ENCODE results near the gene NRTN. TPM values are rescaled to one million over a fixed set of nuclear protein-coding genes. Genes with fewer than 3 reads are reported as not detected.

The NRTN gene
- total RNA-seq, 1 donor from 2014 or later: 5.4 TPM

DNA sequence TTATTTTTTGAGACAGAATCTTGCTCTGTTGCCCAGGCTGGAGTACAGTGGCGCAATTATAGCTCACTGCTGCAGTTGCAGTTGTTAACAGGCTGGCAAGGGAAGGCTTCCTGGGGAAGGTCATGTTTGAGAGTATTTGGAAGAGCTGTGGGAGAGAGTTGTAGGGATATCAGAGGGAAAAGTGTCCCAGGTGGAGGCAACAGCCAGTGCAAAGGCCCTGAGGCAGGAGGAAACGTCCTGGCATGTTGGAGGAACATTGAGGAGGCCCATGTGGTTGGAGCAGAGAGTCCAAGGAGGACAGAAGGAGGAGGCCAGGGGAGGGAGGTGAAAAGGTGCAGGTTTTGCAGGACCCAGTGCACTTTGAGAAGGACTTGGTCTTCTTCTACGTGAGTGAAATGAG lies 11.7 kb upstream of the NRTN start:
- DNase-seq (ENCODE audit: extremely low spot score, unreplicated experiment): no peak
- TF ChIP-seq, protein P1, sequence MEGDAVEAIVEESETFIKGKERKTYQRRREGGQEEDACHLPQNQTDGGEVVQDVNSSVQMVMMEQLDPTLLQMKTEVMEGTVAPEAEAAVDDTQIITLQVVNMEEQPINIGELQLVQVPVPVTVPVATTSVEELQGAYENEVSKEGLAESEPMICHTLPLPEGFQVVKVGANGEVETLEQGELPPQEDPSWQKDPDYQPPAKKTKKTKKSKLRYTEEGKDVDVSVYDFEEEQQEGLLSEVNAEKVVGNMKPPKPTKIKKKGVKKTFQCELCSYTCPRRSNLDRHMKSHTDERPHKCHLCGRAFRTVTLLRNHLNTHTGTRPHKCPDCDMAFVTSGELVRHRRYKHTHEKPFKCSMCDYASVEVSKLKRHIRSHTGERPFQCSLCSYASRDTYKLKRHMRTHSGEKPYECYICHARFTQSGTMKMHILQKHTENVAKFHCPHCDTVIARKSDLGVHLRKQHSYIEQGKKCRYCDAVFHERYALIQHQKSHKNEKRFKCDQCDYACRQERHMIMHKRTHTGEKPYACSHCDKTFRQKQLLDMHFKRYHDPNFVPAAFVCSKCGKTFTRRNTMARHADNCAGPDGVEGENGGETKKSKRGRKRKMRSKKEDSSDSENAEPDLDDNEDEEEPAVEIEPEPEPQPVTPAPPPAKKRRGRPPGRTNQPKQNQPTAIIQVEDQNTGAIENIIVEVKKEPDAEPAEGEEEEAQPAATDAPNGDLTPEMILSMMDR (conservative IDR thresholded peaks at IDR 0.05): no peak
- H3K27me3 Mint-ChIP-seq: no peaks in the 10 kb centered on the region
- peaks cover 5% of the 10 kb centered on the region for H3K9me3 Mint-ChIP-seq
- peaks cover 11% of the 10 kb centered on the region for H3K36me3 Mint-ChIP-seq
- H3K4me1 Mint-ChIP-seq (ENCODE audit: unreplicated experiment): peaks cover 10% of the 10 kb centered on the region
- H3K27ac Mint-ChIP-seq: no peak overlapping the region
- no peak overlapping the region for H3K4me3 Mint-ChIP-seq

DNA sequence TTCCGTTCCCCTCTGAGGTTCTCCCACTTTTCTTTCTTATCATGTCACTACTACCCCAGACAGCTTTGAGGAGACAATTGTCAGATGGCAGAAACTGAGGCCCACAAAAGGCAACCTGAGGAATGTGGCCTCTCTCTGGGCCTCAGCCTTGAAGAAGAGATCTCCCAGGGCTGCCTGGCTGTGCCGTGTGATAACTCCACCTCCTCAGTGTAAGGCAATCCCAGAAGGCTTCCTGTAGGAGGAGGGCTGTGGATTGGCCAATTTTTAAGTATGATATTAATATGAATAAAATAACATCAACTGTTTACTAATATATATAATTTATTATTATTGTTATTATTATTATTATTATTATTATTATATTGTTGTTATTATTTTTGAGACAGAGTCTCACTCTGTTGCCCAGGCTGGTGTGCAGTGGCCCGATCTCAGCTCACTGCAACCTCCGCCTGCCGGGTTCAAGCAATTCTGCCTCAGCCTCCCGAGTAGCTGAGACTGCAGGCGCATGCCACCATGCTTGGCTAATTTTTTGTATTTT lies 9.4 kb upstream of the NRTN start:
- peaks cover 6% of the 10 kb centered on the region for H3K4me1 Mint-ChIP-seq (ENCODE audit: unreplicated experiment)
- TF ChIP-seq, protein P1 (conservative IDR thresholded peaks at IDR 0.05): no peak
- peaks cover 7% of the 10 kb centered on the region for H3K36me3 Mint-ChIP-seq
- no peak for DNase-seq (ENCODE audit: extremely low spot score, unreplicated experiment)
- no peaks in the 10 kb centered on the region for H3K27me3 Mint-ChIP-seq
- peaks cover 5% of the 10 kb centered on the region for H3K9me3 Mint-ChIP-seq
- no peak overlapping the region for H3K4me3 Mint-ChIP-seq
- no peak overlapping the region for H3K27ac Mint-ChIP-seq

DNA sequence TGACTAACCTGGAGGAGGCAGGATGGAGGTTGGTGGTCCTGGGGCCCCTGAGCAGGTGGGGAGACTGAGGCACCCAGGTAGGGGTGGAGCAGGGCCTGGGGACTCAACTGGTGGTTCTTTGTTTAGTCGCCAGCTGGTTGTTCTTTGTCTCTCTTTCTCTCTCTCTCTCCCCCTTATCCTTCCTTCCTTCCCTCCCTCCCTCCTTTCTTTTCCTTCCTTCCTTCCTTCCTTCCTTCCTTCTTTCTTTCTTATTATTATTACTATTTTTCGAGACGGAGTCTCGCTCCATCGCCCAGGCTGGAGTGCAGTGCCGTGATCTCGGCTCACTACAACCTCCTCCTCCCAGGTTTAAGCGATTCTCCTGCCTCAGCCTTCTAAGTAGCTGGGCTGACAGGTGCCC lies 6.6 kb upstream of the NRTN start:
- H3K4me1 Mint-ChIP-seq (ENCODE audit: unreplicated experiment): peaks cover 10% of the 10 kb centered on the region
- DNase-seq (ENCODE audit: extremely low spot score, unreplicated experiment): no peak

DNA sequence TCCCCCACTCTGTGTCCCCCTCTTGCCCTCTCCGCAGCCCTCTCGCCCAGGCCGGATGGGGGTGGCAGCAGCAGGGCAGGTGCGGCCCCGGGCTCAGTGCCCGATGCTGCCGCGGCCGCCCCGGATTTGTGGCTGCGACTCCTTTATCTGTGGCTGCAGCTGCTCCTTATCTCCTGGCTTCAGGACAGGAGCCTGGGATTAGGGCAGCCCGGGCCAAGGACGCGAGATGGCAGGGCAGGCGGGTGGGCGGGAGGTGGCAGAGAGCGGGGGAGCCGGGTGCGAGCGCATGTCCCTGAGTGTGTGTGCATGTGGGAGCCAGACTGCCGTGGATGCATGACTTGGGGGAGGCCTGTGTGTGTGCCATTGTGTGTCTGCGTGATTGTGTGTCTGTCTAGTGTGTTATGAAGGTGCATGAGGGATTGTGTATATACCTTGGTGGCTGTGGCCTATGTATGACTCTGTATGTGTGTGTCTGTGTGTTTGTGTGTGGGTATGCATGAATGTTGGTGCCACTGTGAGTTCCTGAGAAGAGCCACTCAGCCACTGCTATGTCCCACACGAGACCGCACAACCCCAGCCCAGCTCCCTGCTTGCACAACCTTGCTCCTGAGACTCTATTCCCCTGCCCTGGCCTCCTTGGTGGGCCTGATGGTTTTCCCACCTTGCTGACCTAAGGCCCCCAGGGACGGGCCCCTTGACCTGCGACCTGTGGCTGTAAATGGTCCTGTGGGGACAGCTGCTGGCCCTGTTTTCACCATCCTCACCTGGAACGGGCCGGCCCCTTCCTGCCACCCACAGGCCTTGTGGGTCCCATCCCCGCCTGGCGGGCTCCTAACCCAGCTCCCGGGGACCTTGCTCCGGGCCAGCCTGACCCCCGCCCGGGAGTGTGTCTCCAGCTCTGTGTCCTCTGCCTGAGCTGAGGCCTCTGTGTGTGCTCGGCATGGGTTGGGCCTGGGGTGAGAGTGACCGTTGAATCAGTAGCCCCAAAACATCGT lies 5.3 kb upstream of the NRTN start:
- no peak for DNase-seq (ENCODE audit: extremely low spot score, unreplicated experiment)
- peaks cover 10% of the 10 kb centered on the region for H3K4me1 Mint-ChIP-seq (ENCODE audit: unreplicated experiment)
- H3K36me3 Mint-ChIP-seq: no peaks in the 10 kb centered on the region
- no peak overlapping the region for H3K27ac Mint-ChIP-seq
- peaks cover 9% of the 10 kb centered on the region for H3K27me3 Mint-ChIP-seq
- no peak overlapping the region for H3K4me3 Mint-ChIP-seq
- TF ChIP-seq, protein P1 (conservative IDR thresholded peaks at IDR 0.05): no peak
- H3K9me3 Mint-ChIP-seq: no peaks in the 10 kb centered on the region

More for the DNA sequence above, 6.6 kb upstream of the NRTN start:
- Mint-ChIP-seq H3K27ac (no peak overlapping the region), H3K36me3 (no peaks in the 10 kb centered on the region), H3K9me3 (no peaks in the 10 kb centered on the region), H3K4me3 (no peak overlapping the region), H3K27me3 (peaks cover 3% of the 10 kb centered on the region)
- TF ChIP-seq, protein P1 (conservative IDR thresholded peaks at IDR 0.05): no peak

DNA sequence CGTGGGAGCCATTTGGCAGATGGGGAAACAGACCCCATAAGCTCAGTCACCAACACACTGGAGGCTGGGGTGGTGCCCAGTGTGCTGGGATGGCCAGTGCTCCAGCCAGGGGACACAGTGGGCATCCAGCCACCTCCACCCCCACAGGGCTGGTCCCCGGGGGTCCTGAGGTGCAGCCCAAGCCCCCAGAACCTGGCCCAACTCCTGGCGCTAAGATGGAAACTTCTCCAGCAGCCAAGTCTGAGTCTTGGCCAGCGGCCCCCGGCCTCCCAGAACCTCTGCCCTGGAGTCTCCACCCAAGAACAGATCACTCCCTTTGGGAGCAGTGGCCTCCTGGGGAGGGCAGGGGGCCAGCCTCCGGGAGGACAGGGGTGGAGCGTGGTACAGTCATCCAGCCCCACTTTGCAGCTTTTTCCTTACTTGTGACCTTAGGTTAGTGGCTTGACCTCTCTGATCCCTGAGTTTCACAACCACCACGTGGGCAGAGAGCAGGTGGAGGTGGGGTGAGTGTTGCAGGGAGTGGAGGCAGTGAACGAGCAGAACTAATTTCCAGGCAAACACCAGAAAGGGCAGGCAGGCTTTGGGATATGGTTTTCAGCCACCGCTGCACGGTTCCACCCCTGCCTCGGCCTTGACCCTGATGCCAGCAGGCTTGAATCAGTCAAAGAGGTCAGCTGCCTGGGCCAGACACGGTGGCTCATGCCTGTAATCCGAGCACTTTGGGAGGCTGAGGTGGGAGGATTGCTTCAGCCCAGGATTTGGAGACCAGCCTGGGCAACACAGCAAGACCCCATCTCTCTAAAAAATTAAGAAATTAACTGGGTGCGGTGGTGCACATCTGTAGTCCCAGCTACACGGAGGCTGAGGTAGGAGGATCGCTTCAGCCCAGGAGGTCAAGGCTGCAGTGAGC lies 4.3 kb upstream of the NRTN start:
- Mint-ChIP-seq H3K4me1 (ENCODE audit: unreplicated experiment) (peaks cover 10% of the 10 kb centered on the region), H3K9me3 (no peaks in the 10 kb centered on the region), H3K27me3 (peaks cover 9% of the 10 kb centered on the region), H3K36me3 (no peaks in the 10 kb centered on the region), H3K4me3 (no peak overlapping the region), H3K27ac (no peak overlapping the region)
- TF ChIP-seq, protein P1 (conservative IDR thresholded peaks at IDR 0.05): no peak
- no peak for DNase-seq (ENCODE audit: extremely low spot score, unreplicated experiment)
